ENCODE measurements around the gene SSR1.

DNA sequence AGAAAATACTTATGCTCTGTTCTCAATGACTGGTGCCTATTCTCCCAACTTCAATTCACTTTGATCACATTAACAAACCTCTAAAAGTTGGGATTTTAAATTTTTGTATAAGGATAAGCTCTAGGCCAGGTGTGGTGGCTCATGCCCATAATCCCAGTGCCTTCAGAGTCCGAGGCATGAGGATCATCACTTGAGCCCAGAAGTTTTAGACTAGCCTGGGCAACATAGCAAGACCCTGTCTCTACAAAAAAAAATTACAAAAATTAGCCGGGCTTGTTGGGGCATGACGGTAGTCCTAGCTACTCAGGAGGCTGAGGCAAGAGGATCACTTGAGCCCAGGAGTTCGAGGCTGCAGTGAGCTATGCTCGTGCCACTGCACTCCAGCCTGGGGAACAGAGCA, 3.9 kb downstream of the SSR1 start:
- TF ChIP-seq EZH2 (IDR thresholded peaks at IDR 0.05; ENCODE audit: borderline replicate concordance, low read length): no peak
- TF ChIP-seq, protein P1, sequence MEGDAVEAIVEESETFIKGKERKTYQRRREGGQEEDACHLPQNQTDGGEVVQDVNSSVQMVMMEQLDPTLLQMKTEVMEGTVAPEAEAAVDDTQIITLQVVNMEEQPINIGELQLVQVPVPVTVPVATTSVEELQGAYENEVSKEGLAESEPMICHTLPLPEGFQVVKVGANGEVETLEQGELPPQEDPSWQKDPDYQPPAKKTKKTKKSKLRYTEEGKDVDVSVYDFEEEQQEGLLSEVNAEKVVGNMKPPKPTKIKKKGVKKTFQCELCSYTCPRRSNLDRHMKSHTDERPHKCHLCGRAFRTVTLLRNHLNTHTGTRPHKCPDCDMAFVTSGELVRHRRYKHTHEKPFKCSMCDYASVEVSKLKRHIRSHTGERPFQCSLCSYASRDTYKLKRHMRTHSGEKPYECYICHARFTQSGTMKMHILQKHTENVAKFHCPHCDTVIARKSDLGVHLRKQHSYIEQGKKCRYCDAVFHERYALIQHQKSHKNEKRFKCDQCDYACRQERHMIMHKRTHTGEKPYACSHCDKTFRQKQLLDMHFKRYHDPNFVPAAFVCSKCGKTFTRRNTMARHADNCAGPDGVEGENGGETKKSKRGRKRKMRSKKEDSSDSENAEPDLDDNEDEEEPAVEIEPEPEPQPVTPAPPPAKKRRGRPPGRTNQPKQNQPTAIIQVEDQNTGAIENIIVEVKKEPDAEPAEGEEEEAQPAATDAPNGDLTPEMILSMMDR (conservative IDR thresholded peaks at IDR 0.05 in 1 of 2, IDR thresholded peaks at IDR 0.05 in 1 of 2; ENCODE audit: extremely low read depth in 1 of 2, insufficient read depth in 1 of 2, low read depth in 1 of 2, low read length in 2 of 2): no peak

Measured in mammary epithelial cell (primary cell).